ENCODE measurements around the gene ZNF678. TPM values are rescaled to one million over a fixed set of nuclear protein-coding genes. Genes with fewer than 3 reads are reported as not detected.
"Not testable (repeated sequence)": the region's sequence is repeated elsewhere in the genome, so short reads cannot be mapped to it uniquely, and the experiment has no call there.

The ZNF678 gene
- total RNA-seq, 1 experiment from 2014 or later = 19.3 TPM

GRCh38 chr1:227548119-227548397, 15.3 kb upstream of the ZNF678 start:
- no peak for DNase-seq (ENCODE audit: low spot score)
- in situ Hi-C loops (cut with HindIII; ENCODE audit: low sequenced_read_pairs) = no loop called here

- DNase-seq (ENCODE audit: low spot score) = no peak
- in situ Hi-C loops (cut with HindIII; ENCODE audit: low sequenced_read_pairs) = no loop called here
Observed at GRCh38 chr1:227548448-227548847, 14.9 kb upstream of the ZNF678 start.

DNA sequence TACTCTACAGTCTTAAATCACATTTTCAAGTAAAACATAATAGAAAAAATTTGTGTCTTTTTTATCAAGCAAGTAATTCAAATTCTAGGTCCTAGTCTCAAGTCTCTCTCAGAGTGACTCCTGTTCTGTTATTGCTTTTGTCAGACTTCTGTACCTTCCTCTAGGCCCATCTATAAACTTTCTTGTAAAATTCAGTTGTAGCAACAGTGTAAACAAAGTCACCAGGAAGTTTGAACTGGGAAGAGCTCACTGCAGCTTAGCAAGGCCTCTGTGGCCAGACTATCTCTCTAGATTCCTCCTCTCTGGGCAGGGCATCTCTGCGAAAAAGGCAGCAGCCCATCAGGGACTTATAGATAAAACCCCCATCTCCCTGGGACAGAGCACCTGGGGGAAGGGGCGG, 13.5 kb upstream of the ZNF678 start:
- in situ Hi-C loops (cut with HindIII; ENCODE audit: low sequenced_read_pairs) = no loop called here
- DNase-seq (ENCODE audit: low spot score) = no peak

DNA sequence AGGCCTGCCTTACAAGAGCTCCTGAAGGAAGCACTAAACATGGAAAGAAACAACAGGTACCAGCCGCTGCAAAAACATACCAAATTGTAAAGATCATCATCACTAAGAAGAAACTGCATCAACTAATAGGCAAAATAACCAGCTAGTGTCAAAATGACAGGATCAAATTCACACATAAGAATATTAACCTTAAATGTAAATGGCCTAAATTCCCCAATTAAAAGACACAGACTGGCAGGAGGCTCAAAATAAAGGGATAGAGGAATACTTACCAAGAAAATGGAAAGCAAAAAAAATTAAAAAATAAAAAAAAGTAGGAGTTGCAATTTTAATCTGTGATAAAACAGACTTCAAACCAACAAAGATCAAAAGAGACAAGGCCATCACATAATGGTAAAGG, 11.5 kb upstream of the ZNF678 start:
- DNase-seq (ENCODE audit: low spot score); in situ Hi-C loops (cut with HindIII; ENCODE audit: low sequenced_read_pairs): not testable (repeated sequence)

DNA sequence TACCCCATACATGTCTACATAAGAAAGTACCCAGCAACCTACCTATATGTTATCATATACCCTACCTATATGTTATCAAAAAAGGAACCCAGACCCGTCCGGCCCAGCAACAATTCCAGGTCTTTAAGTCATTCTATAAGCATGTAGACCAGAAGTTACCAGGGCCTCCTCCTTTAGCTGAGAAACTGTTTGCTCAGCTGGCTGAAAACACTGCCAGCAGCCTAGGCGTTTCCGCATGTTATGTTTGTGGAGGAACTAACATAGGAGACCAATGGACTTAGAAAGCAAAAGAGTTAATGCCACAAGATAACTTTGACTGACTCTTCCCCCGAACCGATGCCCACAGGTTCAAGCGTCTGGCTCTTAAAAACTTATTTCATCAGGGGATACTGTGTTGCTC, 7.1 kb upstream of the ZNF678 start:
- no peak for DNase-seq (ENCODE audit: low spot score)
- in situ Hi-C loops (cut with HindIII; ENCODE audit: low sequenced_read_pairs) = no loop called here

GRCh38 chr1:227557962-227558725, 5.2 kb upstream of the ZNF678 start:
- in situ Hi-C loops (cut with HindIII; ENCODE audit: low sequenced_read_pairs) = no loop called here
- no peak for DNase-seq (ENCODE audit: low spot score)

DNA sequence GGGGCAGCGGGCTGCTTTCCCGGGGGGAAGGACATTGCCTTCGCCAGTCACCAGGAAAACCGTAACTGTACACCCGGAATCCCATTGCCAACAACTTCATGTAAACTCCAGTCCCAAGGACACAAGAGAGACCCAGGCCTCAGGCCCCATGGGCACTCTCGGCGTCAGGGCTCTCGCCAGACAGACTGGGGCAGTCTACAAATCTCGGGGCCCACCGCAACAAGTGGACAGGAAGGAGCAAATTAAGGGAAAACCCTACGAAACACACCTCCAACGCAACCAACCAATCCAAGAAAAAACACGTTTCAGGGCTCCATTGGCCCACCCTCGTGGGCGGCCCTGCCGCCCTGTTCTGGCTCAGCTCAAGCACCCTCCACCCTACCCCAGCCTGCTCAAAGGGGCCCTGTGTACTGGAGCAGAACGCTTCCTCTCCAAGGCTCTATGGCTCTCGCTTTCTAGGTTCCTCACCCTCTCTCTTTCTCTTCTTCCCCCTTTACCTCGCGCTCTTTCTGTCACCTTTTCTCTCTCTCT, 4.6 kb upstream of the ZNF678 start:
- in situ Hi-C loops (cut with HindIII; ENCODE audit: low sequenced_read_pairs) = no loop called here
- no peak for DNase-seq (ENCODE audit: low spot score)

DNA sequence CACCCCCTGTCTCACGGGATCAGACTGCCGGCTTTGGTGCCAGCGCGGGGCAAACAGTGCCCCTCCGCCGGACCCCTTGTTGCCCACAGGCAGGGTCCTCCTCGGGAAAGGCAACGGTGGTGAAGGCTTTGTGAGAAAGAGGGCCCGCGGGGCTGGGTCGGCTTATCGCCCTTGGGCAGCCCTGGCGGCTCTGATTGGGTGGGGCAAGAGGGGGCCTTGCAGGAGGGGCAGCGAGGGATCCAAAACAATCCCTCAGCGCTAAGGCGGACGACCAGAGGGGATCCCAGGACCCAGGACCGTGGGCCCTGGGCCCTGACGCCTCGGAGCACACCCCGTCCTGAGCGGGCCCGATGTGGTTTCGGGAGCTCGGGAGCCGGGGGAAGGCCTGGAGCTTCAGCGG, 3.9 kb upstream of the ZNF678 start:
- in situ Hi-C loops (cut with HindIII; ENCODE audit: low sequenced_read_pairs) = no loop called here
- DNase-seq (ENCODE audit: low spot score) = no peak

DNA sequence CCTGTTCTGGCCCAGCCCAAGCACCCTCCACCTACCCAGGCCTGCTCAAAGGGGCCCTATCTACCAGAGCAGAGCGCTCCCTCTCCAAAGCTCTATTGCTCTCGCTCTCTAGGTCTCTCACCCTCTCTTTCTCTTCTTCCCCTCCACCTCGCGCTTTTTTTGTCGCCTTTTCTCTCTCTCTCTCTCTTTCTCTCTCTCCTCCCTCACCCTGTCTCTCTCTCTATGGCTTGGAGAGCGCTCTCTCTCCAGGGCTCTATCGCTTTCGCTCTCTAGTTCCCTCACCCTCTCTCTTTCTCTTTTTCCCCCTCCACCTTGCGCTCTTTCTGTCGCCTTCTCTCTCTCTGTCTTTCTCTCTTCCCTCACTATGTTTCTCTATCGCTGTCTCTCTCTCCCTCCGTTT, 3.4 kb upstream of the ZNF678 start:
- DNase-seq (ENCODE audit: low spot score) = no peak
- in situ Hi-C loops (cut with HindIII; ENCODE audit: low sequenced_read_pairs) = no loop called here

DNA sequence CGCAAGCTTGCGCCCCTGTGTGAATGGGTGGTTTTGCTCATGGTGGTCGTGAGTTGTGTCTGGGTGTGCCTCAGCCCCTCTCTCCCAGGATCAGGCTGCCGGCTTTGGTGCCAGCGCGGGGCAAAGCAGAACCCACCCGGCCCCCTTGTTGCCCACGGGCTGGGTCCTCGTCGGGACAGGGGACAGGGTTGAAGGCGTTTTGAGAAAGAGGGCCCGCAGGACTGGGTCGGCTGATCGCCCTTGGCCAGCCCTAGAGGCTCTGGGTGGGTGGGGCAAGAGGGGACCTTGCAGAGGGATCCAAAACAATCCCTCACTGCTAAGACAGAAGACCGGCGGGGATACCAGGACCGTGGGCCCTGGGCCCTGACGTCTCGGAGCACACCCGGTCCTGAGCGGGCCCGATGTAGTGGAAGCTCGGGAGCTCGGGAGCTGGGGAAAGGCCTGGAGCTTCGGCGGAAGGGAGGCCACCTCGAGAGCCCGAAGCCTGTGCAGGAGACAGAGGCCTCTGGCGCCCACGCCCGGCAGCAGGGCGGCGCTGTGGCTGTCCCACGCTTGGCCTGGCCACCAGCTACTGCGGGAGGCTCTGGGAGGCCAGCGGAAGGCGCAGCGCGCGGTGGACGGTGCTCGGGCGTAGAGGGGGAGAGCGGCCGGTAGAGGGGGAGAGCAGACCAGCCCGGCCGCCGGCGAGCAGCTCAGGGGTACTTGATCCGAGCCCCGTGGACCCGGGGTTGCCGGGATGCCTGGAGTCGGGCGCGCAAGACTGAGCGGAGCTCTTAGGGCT, 2.8 kb upstream of the ZNF678 start:
- in situ Hi-C loops (cut with HindIII; ENCODE audit: low sequenced_read_pairs) = no loop called here

GRCh38 chr1:227561241-227561907, 2.0 kb upstream of the ZNF678 start:
- in situ Hi-C loops (cut with HindIII; ENCODE audit: low sequenced_read_pairs) = no loop called here
- no peak for DNase-seq (ENCODE audit: low spot score)

More for the DNA sequence above, 2.8 kb upstream of the ZNF678 start:
- DNase-seq (ENCODE audit: low spot score) = no peak

GRCh38 chr1:227562037-227562436, 1.3 kb upstream of the ZNF678 start:
- in situ Hi-C loops (cut with HindIII; ENCODE audit: low sequenced_read_pairs) = no loop called here
- DNase-seq (ENCODE audit: low spot score) = no peak

DNA sequence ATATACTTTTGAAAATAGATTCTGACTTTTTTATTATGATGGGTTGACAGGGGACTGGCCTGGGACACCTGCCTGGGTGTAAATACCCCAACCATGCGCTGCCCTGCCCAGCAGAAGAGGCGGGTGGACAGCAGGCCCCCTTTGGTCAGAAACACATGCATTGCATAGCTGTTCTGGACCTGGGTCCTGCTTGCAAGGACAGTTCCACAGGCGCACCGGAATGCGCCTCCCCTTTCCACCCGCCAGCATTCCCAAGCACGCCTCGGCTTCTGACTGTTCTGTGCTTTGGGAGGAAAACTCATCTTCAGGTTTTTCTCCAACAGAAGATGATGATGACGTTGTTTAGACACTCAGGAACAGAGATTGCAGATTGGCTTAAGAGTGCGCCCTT, 428 bp upstream of the ZNF678 start:
- in situ Hi-C loops (cut with HindIII; ENCODE audit: low sequenced_read_pairs) = no loop called here
- DNase-seq (ENCODE audit: low spot score) = no peak

DNA sequence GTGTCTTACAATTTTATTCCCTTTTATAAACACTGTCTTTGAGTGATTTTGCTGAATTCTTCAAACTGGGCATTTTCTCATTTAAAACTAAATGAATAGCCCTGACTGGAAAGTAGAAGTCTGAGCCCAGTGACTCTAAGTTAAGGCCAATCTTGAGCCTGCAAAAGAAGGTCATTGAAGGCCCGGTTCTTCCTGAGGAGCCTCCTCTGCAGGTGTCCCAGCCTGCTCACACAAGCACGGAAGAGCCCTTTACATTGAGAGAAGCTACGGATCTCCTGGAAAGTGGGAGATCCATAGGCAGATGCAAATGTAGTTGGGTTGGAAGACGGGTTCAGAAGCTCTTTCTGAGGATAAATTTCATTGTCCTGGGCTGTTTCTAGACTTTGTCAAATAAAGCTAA, 3.9 kb downstream of the ZNF678 start:
- no peak for DNase-seq (ENCODE audit: low spot score)
- in situ Hi-C loops (cut with HindIII; ENCODE audit: low sequenced_read_pairs) = no loop called here

DNA sequence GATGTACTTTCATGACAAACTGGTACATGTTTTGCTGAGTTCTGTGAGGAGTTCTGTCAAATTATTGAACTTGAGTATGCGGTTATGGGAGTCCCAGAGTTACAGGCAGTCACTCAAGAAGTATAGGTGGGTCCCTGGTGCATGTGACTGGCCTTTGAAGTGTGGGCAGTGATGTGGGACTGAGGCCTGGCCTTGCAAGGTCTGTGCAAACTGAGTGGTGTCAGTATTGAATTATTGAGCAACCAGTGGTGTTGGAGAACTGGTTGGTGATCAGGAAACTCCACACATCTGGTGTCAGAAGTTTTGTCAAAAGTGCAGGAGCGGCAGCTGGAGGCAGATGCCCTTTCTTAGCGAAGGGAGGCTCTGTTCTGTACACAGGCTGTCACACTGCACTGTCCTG, 5.2 kb downstream of the ZNF678 start:
- in situ Hi-C loops (cut with HindIII; ENCODE audit: low sequenced_read_pairs) = no loop called here
- DNase-seq (ENCODE audit: low spot score) = no peak

DNA sequence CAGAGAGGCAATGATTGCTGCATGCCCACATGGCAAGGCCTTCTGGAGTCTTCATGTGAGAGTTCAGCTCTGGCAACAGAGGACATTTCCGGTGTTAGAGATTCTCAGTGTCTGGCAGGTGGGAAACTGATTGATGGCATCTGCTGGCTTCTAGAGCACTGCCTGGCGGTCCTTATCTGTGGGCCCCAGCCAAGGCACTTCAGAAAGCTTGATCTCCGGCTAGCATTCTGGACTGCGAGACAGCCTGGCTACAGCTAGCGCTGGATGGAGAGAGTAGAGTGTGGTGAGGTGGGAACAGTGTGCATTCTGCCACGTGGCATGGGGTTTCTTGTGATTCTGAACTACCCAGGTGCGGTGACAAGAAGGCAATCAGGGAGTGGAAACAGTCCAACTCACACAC, 9.4 kb downstream of the ZNF678 start:
- peak; percentile 48 for DNase-seq (ENCODE audit: low spot score)
- in situ Hi-C loops (cut with HindIII; ENCODE audit: low sequenced_read_pairs) = no loop called here

GRCh38 chr1:227574926-227575325, 11.6 kb downstream of the ZNF678 start:
- in situ Hi-C loops (cut with HindIII; ENCODE audit: low sequenced_read_pairs) = no loop called here
- no peak for DNase-seq (ENCODE audit: low spot score)

DNA sequence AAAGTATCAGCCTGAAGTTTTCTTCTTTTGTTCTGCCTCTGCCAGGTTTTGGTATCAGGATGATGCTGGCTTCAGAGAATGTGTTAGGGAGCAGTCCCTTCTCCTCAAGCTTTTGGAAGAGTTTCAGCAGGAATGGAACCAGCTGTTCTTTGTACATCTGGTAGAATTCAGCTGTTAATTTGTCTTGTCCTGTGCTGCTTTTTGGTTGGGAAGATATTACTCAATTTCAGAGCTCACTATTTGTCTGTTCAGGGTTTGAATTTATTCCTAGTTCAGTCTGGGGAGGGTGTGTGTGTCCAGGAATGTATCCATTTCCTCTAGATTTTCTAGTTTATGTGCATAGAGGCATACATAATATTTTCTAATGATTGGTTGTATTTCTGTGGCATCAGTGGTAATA, 12.8 kb downstream of the ZNF678 start:
- in situ Hi-C loops (cut with HindIII; ENCODE audit: low sequenced_read_pairs) = no loop called here
- DNase-seq (ENCODE audit: low spot score) = no peak

DNA sequence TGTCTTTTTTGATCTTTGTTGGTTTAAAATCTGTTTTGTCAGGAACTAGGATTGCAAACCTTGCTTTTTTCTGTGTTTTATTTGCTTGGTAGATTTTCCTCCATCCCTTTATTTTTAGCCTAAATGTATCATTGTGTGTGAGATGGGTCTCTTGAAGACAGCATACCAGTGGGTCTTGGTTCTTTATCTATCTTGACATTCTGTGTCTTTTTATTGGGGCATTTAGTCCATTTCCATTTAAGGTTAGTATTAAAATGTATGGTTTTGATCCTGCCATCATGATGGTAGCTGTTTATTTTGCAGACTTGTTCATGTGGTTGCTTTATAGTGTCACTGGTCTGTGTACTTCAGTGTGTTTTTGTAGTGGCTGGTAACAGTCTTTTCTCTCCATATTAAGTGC, 14.1 kb downstream of the ZNF678 start:
- no peak for DNase-seq (ENCODE audit: low spot score)
- in situ Hi-C loops (cut with HindIII; ENCODE audit: low sequenced_read_pairs) = no loop called here

GRCh38 chr1:227583354-227583753, 20.0 kb downstream of the ZNF678 start:
- in situ Hi-C loops (cut with HindIII; ENCODE audit: low sequenced_read_pairs) = no loop called here
- DNase-seq (ENCODE audit: low spot score) = no peak

Measured in G401 (cell line).